Uterus (tissue), 4 donors: ENCODE measurements around the gene CUL4B. TPM values are rescaled to one million over a fixed set of nuclear protein-coding genes. Genes with fewer than 3 reads are reported as not detected.

Experiments used
- DNase-seq, 2 donors: peaks; one replicate each; pipeline ENCODE4 v3.0.0-alpha.2; 2019 to 2020
- H3K27ac ChIP-seq, 2 donors: fragments of 200-600 bp; sonication (generic); 1 replicate in 1 of 2; 2 replicates in 1 of 2; pipeline ENCODE4 v1.5.1; 2016 to 2018
- H3K27me3 ChIP-seq, 2 donors: fragments of 200-600 bp; sonication (generic); one replicate each; pipeline ENCODE4 v1.5.1; 2018 to 2019; ENCODE audit warnings: control low read depth in 1 of 2
- H3K36me3 ChIP-seq, 2 donors: fragments of 200-600 bp; sonication (generic); one replicate each; pipeline ENCODE4 v1.5.1; 2019; ENCODE audit warnings: control low read depth in 1 of 2
- H3K4me1 ChIP-seq, 2 donors: fragments of 200-600 bp; sonication (generic); one replicate each; pipeline ENCODE4 v1.5.1; 2018 to 2019; ENCODE audit warnings: control low read depth in 1 of 2
- H3K4me3 ChIP-seq, 2 donors: fragments of 200-600 bp; sonication (generic); 1 replicate in 1 of 2; 2 replicates in 1 of 2; pipeline ENCODE4 v1.5.1; 2018 to 2019; ENCODE audit warnings: mild to moderate bottlenecking in 1 of 2
- H3K9me3 ChIP-seq, 2 donors: fragments of 200-600 bp; sonication (generic); one replicate each; pipeline ENCODE4 v1.5.1; 2019; ENCODE audit warnings: control low read depth in 1 of 2
- CTCF ChIP-seq, 4 experiments: fragments of 200-600 bp in 2 of 4; fragments of 450-650 bp in 2 of 4; sonication (generic) in 2 of 4; IDR thresholded peaks; one replicate each; pipeline ENCODE4 v1.5.1; 2016 to 2019; ENCODE audit warnings: antibody characterized with exemption in 4 of 4, mild to moderate bottlenecking in 2 of 4, moderate library complexity in 1 of 4
- POLR2A ChIP-seq, 2 donors: fragments of 450-650 bp; IDR thresholded peaks; one replicate each; pipeline ENCODE4 v1.6.1; 2016; ENCODE audit warnings: antibody characterized with exemption in 2 of 2, mild to moderate bottlenecking in 1 of 2, moderate library complexity in 1 of 2
- intact Hi-C: fragments of 100-400 bp; cut with DNase I; formaldehyde crosslinking; loops from one replicate; pipeline ENCODE4 v1.15.1; 2023; ENCODE audit warnings: low total_unique reads
- total RNA-seq, 4 donors: library from RNA; depleted of rRNA in 3 of 4; stranded (reverse); fragments of >200 nt in 3 of 4; gene quantifications; one replicate each; pipeline versions ENCODE4 v1.1.0 to v1.2.4, GENCODE V29; 2014 to 2023
- donor health status: DM: yes; HTN: yes; CAD: no.

CUL4B gene
- total RNA-seq, 4 donors from 2014 or later = 29.2 to 88.1 (median 44.0) TPM

DNA sequence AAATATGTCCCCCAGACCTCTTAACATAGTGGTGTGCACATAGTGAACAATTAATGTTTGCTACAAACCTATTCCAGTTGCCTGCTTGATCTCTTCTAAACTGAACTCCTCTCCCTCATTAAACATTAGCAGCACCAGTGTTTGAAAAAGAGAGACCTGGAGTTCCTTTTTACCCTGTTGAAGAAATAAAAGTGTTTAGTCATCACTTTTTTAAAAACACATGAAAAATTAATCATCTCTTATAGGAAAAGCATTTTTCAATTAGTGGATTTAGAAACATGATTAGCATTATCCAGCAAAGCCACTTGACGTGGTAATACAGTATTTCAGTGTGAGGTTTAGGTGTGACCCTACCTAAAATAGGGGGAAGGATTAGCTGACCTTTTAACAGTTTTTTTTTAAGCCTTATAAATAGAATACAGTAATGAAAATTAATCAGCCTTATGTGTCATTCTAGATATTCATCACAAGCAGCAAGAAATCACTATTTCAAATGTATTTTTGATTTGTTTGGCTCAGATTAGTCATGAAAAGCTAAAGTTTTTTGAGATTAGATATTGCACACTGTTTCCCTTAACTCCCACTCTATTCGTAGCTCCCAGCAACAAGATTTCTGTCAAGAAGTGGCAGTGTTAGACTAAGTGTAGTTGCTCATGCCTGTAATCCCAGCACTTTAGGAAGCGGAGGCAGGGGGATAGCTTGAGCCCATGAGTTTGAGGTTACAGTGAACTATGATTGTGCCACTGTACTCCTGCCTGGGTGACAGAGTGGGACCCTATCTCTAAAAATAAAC, 26.2 kb downstream of the CUL4B start:
- intact Hi-C loops = no loop called here
- Histone ChIP-seq H3K27me3 (no peaks in the 10 kb centered on the region), H3K36me3 (no peaks in the 10 kb centered on the region), H3K27ac (no peak overlapping the region), H3K4me3 (no peak overlapping the region), H3K4me1 (no peaks in the 10 kb centered on the region), H3K9me3 (no peaks in the 10 kb centered on the region)
- TF ChIP-seq POLR2A (IDR thresholded peaks at IDR 0.05) = no peak
- TF ChIP-seq CTCF (IDR thresholded peaks at IDR 0.05) = no peak
- no peak for DNase-seq

DNA sequence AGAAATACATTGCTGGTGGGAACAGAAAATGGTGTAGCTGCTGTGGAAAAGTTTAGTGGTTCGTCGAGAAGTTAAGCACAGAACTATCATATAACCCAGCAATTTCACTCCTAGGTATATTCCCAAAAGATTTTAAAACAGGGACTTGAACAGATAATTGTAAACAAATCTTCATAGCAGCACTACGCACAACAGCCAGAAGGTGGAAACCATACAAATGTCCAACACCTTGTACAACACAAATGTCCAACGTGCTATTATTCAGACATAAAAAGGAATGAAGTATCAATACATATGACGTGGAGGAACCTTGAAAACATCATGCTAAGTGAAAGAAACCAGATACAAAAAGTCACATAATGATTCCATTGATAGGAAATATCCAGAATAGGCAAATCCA, 37.9 kb downstream of the CUL4B start:
- Histone ChIP-seq H3K36me3 (no peaks in the 10 kb centered on the region), H3K4me3 (no peak overlapping the region), H3K4me1 (no peaks in the 10 kb centered on the region), H3K27me3 (no peaks in the 10 kb centered on the region), H3K9me3 (no peaks in the 10 kb centered on the region), H3K27ac (no peak overlapping the region)
- intact Hi-C loops = no loop called here
- DNase-seq = no peak
- TF ChIP-seq CTCF (IDR thresholded peaks at IDR 0.05) = no peak
- TF ChIP-seq POLR2A (IDR thresholded peaks at IDR 0.05) = no peak

GRCh38 chrX:120517936-120518335, 42.8 kb downstream of the CUL4B start:
- Histone ChIP-seq H3K4me1 (no peaks in the 10 kb centered on the region), H3K9me3 (no peaks in the 10 kb centered on the region), H3K27me3 (no peaks in the 10 kb centered on the region), H3K36me3 (no peaks in the 10 kb centered on the region), H3K4me3 (no peak overlapping the region), H3K27ac (no peak overlapping the region)
- no peak for TF ChIP-seq CTCF (IDR thresholded peaks at IDR 0.05)
- TF ChIP-seq POLR2A (IDR thresholded peaks at IDR 0.05) = no peak
- DNase-seq = no peak
- intact Hi-C loops = no loop called here

- DNase-seq = no peak
- intact Hi-C loops = no loop called here
- TF ChIP-seq CTCF (IDR thresholded peaks at IDR 0.05) (no peak), POLR2A (IDR thresholded peaks at IDR 0.05) (no peak)
- Histone ChIP-seq H3K27ac (no peak overlapping the region), H3K4me1 (no peaks in the 10 kb centered on the region), H3K27me3 (no peaks in the 10 kb centered on the region), H3K9me3 (no peaks in the 10 kb centered on the region), H3K4me3 (no peak overlapping the region), H3K36me3 (no peaks in the 10 kb centered on the region)
Observed at GRCh38 chrX:120514236-120514635, 46.5 kb downstream of the CUL4B start.

DNA sequence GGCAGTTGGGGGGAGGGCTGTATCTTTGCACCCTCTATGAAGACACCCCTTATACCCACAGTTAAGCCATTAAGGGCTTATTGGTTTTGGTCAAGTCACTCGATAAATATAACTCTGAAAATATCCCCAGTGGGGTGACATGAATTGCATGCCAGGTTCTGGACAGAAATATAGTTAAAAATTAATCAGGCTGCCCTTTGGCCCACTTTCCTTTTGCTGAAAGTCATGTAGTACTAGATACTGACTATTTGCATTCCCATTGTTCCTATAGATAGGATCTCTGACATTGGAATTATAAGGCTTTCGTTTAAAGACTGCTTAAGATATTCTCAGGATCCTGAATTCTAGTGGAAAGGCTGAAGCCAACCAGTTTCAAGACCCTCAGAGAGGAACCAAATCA, 48.1 kb downstream of the CUL4B start:
- no peak for DNase-seq
- TF ChIP-seq CTCF (IDR thresholded peaks at IDR 0.05) = no peak
- no peak for TF ChIP-seq POLR2A (IDR thresholded peaks at IDR 0.05)
- H3K27me3 ChIP-seq = no peaks in the 10 kb centered on the region
- H3K9me3 ChIP-seq = no peaks in the 10 kb centered on the region
- H3K4me1 ChIP-seq = no peaks in the 10 kb centered on the region
- no peak overlapping the region for H3K27ac ChIP-seq
- no peaks in the 10 kb centered on the region for H3K36me3 ChIP-seq
- intact Hi-C loops = no loop called here
- H3K4me3 ChIP-seq = no peak overlapping the region
